Adrenal gland (tissue), 12 donors: ENCODE data around the gene UROC1. TPM values are rescaled to one million over a fixed set of nuclear protein-coding genes. Genes with fewer than 3 reads are reported as not detected.

Experiments
- DNase-seq, 7 donors: peaks; one replicate each; pipeline ENCODE4 v3.0.0-alpha.2; 2019 to 2020
- H3K27ac ChIP-seq, 5 donors: fragments of 200-600 bp; sonication (generic) in 4 of 5; 1 replicate in 3 of 5; 2 replicates in 2 of 5; pipeline versions ENCODE4 v1.5.1 to v1.8.0; 2016 to 2020; ENCODE audit warnings: mild to moderate bottlenecking in 1 of 5
- H3K27me3 ChIP-seq: fragments of 200-600 bp; 2 replicates; pipeline ENCODE4 v1.8.0; 2021
- H3K36me3 ChIP-seq, 2 donors: fragments of 200-600 bp; replicated peaks in 1 of 2; 1 replicate in 1 of 2; 2 replicates in 1 of 2; pipeline versions ENCODE4 v1.5.1 to v1.8.0; 2018 to 2022
- H3K4me1 ChIP-seq, 2 donors: fragments of 200-600 bp; replicated peaks in 1 of 2; 1 replicate in 1 of 2; 2 replicates in 1 of 2; pipeline versions ENCODE4 v1.5.1 to v1.8.0; 2018 to 2021
- H3K4me3 ChIP-seq, 4 donors: fragments of 200-600 bp; sonication (generic) in 3 of 4; one replicate each; pipeline ENCODE4 v1.5.1; 2016 to 2018
- H3K9me3 ChIP-seq, 3 donors: fragments of 200-600 bp; sonication (generic) in 1 of 3; replicated peaks in 1 of 3; 1 replicate in 2 of 3; 2 replicates in 1 of 3; pipeline versions ENCODE4 v1.5.1 to v1.8.0; 2016 to 2021
- CTCF ChIP-seq, 6 experiments: fragments of 450-650 bp in 4 of 6; fragments of 200-600 bp in 2 of 6; sonication (generic) in 1 of 6; IDR thresholded peaks; 1 replicate in 5 of 6; 2 replicates in 1 of 6; pipeline versions ENCODE4 v1.5.1 to v1.8.0; 2016 to 2021; ENCODE audit warnings: antibody characterized with exemption in 6 of 6, mild to moderate bottlenecking in 2 of 6, moderate library complexity in 1 of 6
- POLR2A ChIP-seq, 2 donors: fragments of 450-650 bp; IDR thresholded peaks; one replicate each; pipeline ENCODE4 v1.6.1; 2017; ENCODE audit warnings: antibody characterized with exemption in 2 of 2, mild to moderate bottlenecking in 2 of 2, moderate library complexity in 1 of 2
- WGBS, 4 donors: extraction: QIAGEN DNeasy Blood & Tissue Kit in 2 of 4; methylation state at CpG; one replicate each; pipeline versions ENCODE4 v1.1.5 to v1.1.7; 2013 to 2017; 5-methylcytosine and 5-hydroxymethylcytosine counted together
- intact Hi-C, 2 donors: fragments of 100-400 bp; cut with DNase I; formaldehyde crosslinking; loops; one replicate each; pipeline versions ENCODE4 v1.14.1 to v1.15.0; 2022 to 2023
- polyA plus RNA-seq, 3 donors: library from polyadenylated mRNA; stranded (reverse); fragments of 200-250 nt in 2 of 3; fragments of 350-450 nt in 1 of 3; fragmentation: Illumina TruSeq in 1 of 3; extraction: RNeasy Lipid Tissue Mini Kit (QIAGEN cat#74804) in 1 of 3; gene quantifications; one replicate each; pipeline ENCODE4 v1.2.3, GENCODE V29; 2013 to 2014
- total RNA-seq, 9 donors: library from RNA; depleted of rRNA in 4 of 9; stranded (reverse); fragments of >200 nt in 4 of 9; fragments of 120-200 nt in 1 of 9; fragmentation: NEBNext Ultra II Directional in 1 of 9; extraction: Animal tissue kit (Norgen Biotek cat#: 25700) in 1 of 9; gene quantifications; one replicate each; pipeline versions ENCODE4 v1.1.0 to v1.2.4, GENCODE V29; 2013 to 2023
- donor health status: healthy with polysubstance abuse.
- donor health status: Bipolar disorder and iron deficiency.
- donor health status: DM: yes; HTN: yes; CAD: no.
- donor health status: DM: no; HTN: no; CAD: no.
- donor health status: DM: no; HTN: no; CAD: no.
- donor health status: DM: yes; HTN: yes; CAD: no.

Gene UROC1
- total and polyA plus RNA-seq, 12 donors, result under 0.01 to 0.22 (median 0.04) TPM; not detected in 8

DNA sequence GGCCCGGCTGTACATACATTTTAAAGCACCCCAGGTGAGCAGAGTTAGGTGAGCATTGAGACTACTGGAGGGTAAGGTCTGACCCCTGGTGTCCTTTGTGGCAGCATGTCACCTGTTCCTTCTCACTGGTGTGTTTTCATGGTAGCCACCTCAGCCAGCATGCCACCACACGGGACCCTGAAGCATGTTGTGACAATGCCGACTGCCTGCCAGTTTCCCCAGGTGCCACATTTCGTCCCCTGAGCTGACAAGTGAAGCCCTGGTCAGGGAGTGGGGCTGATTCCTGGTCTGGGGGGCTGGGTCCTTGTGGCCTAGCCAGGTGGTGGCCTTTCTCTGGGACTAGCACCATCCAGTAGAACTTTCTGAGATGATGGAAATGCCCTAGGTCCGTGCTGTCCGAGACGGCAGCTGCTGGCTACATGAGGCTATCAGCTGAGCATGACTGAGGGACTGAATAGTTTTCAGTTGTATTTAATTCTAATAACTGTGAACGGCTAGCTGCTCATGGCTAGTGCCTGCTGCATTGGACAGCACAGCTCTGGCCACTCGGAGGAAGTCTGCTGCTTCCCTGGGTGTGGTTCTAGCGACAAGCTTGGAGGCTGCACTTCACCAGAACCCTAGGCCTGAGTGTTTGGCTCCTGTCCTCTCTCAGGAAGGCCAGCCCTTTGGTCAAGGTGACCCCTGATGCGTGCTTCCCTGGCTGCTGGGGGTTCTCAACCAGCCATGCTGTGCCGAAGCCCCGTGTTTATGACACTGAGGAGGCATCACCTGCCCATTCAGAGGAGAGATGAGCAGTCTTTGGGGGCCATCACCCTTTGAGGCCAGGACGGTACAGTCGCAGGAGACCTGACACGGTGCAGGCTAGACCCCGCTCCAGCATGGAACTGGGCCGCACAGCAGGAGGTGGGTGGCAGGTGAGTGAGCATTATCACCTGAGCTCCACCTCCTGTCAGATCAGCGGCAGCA is 37.3 kb upstream of the UROC1 start:
- intact Hi-C loops, result no loop called here
- Histone ChIP-seq H3K9me3 (no peaks in the 10 kb centered on the region), H3K36me3 (no peaks in the 10 kb centered on the region), H3K27ac (no peak overlapping the region), H3K4me3 (no peak overlapping the region), H3K27me3 (no peaks in the 10 kb centered on the region), H3K4me1 (no peaks in the 10 kb centered on the region)
- WGBS, 4 donors, result 88 to 98% (median 91%) methylated on average over 9 to 19 of the region's 19 CpGs
- peak in 2 of 7 donors; percentile 4 to 27 for DNase-seq
- TF ChIP-seq CTCF (IDR thresholded peaks at IDR 0.05) (no peak), POLR2A (IDR thresholded peaks at IDR 0.05) (no peak)

DNA sequence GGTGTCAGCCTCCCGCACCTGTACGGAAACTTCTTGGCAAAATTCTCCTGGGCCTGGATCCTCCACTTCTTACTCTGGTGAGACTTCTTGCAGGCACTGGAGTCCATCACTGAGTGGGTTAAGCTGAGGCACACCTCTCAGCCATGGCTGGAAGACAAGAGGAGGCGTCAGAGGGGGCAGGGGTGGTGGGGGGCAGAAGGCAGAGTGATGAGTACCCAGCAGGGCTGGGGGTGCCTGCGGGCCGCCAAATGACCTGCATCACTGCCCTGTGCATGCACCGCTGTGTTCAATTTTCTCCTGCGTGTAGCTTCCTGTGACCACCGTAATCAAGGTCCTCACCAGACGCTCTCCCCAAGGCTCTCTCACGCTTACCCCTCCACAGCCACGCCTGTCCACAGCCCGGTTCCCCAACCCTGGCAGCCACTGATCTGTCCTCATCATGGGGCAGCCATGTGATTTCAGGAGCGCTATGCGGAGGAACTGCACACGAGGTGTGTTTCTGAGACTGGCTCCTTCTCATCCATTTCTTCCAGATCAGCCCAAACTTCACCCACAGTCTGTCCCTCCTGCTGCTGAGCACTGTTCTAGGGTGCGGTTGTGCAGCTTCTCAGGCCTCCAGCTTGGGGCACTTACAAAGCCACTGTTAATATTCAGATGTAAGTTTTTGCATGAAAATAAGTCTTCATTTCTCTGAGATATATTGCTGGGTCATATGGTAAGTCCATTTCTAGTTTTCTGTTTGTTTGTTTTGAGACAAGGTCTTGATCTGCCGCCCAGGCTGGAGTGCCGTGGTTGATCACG is 35.9 kb upstream of the UROC1 start:
- Histone ChIP-seq H3K9me3 (no peaks in the 10 kb centered on the region), H3K4me1 (no peaks in the 10 kb centered on the region), H3K27me3 (no peaks in the 10 kb centered on the region), H3K36me3 (no peaks in the 10 kb centered on the region), H3K27ac (no peak overlapping the region), H3K4me3 (no peak overlapping the region)
- no peak for TF ChIP-seq CTCF (IDR thresholded peaks at IDR 0.05)
- no peak for TF ChIP-seq POLR2A (IDR thresholded peaks at IDR 0.05)
- WGBS, 4 donors, result 73 to 80% (median 78%) methylated on average over 19 of the region's 19 CpGs
- peak in 1 of 7 donors; percentile 14 for DNase-seq
- intact Hi-C loops, result no loop called here

DNA sequence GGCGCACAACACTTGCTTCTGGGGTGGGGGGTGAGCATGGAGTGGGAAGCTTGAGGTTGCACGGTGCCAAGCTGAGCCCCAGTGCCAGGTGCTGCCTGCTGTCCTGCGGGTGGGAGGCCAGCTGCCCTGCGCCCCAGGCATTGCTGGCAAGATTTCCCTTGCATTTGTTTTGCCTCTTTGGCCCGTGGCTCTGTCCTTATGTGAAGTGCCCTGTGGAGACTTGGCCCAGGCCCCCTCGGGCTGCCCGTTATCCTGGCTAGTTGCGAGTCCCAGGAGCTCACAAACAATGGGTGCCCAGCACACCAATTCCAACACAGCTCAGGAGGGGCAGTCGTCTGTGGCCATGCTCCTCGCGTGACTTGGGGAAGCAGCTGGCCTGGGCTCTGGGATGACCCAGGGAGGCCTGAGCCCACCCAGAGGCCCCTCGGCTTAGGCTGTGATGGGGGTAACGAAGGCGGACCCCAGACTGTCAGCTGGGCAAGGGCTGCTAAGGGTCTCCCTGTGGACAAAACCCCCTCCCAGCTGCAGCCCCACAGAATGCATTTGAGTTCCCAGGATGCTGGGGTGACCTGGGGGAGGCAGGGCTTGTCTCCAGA is 35.2 kb upstream of the UROC1 start:
- no peak for TF ChIP-seq POLR2A (IDR thresholded peaks at IDR 0.05)
- TF ChIP-seq CTCF (IDR thresholded peaks at IDR 0.05), result no peak
- peak in 2 of 7 donors; percentile 5 to 41 for DNase-seq
- intact Hi-C loops, result no loop called here
- Histone ChIP-seq H3K4me3 (no peak overlapping the region), H3K4me1 (no peaks in the 10 kb centered on the region), H3K27ac (no peak overlapping the region), H3K36me3 (no peaks in the 10 kb centered on the region), H3K27me3 (no peaks in the 10 kb centered on the region), H3K9me3 (no peaks in the 10 kb centered on the region)
- WGBS, 4 donors, result 75 to 89% (median 82%) methylated on average over 2 to 14 of the region's 14 CpGs
